ENCODE data around the gene NPPC.

DNA sequence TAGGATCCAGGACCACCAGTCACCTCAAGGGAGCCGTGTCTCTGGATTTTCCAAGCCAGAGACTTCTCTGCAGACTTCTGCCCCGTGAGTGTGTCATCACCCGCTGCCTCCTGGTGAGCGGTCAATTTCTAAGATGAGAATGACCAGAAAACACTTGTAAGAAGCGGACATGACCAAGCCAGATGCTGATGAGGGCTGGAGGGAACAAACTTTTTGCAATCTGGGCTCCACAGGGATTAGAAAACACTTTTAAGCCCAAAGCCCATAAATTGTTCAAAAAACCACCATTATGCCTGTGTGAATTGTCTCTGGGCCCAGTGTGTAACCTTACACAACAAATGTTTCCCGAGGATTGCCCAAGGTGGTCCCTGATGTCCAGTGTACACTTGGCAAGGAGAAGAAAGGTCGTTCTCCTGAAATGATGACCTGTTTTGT, 5.3 kb upstream of the NPPC start:
- TF ChIP-seq, protein P1, sequence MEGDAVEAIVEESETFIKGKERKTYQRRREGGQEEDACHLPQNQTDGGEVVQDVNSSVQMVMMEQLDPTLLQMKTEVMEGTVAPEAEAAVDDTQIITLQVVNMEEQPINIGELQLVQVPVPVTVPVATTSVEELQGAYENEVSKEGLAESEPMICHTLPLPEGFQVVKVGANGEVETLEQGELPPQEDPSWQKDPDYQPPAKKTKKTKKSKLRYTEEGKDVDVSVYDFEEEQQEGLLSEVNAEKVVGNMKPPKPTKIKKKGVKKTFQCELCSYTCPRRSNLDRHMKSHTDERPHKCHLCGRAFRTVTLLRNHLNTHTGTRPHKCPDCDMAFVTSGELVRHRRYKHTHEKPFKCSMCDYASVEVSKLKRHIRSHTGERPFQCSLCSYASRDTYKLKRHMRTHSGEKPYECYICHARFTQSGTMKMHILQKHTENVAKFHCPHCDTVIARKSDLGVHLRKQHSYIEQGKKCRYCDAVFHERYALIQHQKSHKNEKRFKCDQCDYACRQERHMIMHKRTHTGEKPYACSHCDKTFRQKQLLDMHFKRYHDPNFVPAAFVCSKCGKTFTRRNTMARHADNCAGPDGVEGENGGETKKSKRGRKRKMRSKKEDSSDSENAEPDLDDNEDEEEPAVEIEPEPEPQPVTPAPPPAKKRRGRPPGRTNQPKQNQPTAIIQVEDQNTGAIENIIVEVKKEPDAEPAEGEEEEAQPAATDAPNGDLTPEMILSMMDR (IDR thresholded peaks at IDR 0.05), result no peak
- no peak for TF ChIP-seq POLR2A (IDR thresholded peaks at IDR 0.05)

Data from lower leg skin (tissue), 3 donors.